Measurements from ENCODE around the gene OR5AN1.
"Not testable (repeated sequence)": the region's sequence is repeated elsewhere in the genome, so short reads cannot be mapped to it uniquely, and the experiment has no call there.

The OR5AN1 gene, protein sequence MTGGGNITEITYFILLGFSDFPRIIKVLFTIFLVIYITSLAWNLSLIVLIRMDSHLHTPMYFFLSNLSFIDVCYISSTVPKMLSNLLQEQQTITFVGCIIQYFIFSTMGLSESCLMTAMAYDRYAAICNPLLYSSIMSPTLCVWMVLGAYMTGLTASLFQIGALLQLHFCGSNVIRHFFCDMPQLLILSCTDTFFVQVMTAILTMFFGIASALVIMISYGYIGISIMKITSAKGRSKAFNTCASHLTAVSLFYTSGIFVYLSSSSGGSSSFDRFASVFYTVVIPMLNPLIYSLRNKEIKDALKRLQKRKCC

GRCh38 chr11:59358595-59358994 lies at the start of gene OR5AN1:
TSS of gene OR5AN1 (plus strand) at chr11:59358895. CDS start at chr11:59364459, 5,564 bp downstream.
- DNase-seq, result no peak

GRCh38 chr11:59335001-59335400 lies 23.7 kb upstream of the OR5AN1 start:
- DNase-seq, result no peak

GRCh38 chr11:59336176-59336575 lies 22.5 kb upstream of the OR5AN1 start:
- DNase-seq, result no peak

- DNase-seq, result no peak
Observed at GRCh38 chr11:59336931-59337330, 21.8 kb upstream of the OR5AN1 start.

- DNase-seq, result not testable (repeated sequence)
Observed at GRCh38 chr11:59349657-59350056, 9.0 kb upstream of the OR5AN1 start.

- no peak for DNase-seq
Observed at GRCh38 chr11:59355226-59355625, 3.5 kb upstream of the OR5AN1 start.

GRCh38 chr11:59356561-59356960 lies 2.1 kb upstream of the OR5AN1 start:
- DNase-seq, result no peak

DNA sequence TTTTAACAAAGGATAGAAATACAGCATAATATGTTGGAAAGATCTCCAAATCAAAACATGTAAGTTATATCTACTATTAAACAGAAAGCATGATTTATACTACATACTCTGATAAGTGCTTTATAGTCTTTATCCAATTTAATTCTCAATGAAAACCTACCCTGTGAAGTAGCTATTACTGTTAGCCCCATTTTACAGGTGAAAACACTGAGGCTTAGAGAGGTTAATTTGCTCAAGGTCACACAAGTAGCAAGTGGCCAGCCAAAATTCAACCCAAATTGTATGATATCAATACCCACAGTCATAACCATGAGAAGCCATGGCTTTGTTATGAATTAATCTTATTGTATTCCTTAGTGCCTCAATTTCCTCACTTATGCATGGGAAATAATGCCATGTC lies 675 bp upstream of the OR5AN1 start:
- no peak for DNase-seq

- DNase-seq, result no peak
Observed at GRCh38 chr11:59365232-59366018, 6.7 kb downstream of the OR5AN1 start.

DNA sequence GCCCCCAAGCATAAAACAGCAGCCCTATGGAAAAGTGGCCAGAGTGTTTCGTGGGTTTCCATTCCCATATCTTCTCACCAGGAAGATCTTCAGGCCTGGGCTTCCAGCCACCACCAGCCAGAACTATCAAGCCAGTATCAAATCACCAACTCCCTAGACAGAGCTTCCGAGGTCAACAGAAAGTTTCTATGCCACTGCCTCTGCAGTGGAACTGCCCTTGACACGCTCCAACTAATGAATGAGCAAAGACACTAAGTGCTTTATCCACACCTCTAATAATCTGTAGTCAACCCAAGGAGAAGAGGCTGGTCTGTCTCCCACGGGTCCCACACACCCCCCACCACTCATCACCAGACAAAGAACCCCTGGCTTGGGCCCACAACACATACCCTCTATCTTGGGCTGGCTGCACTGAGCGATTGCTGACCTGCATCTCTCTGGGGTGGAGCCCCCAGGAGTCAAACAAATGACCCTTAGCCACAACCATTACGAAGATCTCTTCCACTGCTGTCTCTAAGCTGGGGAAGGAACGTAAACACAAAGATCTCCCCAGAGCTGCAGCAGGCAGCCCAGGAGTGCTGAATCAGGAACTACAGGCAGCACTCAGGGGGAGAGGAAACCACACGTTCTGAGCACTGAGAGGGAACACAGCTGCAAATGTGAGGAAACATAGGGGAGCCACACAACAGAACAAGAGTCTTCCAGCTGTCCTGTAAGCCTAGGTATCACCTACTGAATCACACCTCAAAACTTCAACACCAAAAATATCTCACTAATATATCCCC lies 9.7 kb downstream of the OR5AN1 start:
- no peak for DNase-seq

DNA sequence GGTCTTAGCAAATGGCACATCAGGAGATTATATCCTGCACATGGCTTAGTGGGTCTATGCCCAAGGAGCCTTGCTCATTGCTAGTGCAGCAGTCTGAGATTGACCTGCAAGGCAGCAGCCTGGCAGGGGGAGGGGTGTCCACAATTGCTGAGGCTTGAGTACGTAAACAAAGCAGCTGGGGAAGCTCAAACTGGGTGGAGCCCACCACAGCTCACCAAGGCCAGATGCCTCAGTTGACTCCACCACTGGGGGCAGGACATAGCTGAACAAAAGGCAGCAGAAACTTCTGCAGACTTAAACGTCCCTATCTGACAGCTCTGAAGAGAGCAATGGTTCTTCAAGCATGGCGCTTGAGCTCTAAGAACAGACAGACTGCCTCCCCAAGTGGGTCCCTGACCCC lies 13.6 kb downstream of the OR5AN1 start:
- not testable (repeated sequence) for DNase-seq

DNA sequence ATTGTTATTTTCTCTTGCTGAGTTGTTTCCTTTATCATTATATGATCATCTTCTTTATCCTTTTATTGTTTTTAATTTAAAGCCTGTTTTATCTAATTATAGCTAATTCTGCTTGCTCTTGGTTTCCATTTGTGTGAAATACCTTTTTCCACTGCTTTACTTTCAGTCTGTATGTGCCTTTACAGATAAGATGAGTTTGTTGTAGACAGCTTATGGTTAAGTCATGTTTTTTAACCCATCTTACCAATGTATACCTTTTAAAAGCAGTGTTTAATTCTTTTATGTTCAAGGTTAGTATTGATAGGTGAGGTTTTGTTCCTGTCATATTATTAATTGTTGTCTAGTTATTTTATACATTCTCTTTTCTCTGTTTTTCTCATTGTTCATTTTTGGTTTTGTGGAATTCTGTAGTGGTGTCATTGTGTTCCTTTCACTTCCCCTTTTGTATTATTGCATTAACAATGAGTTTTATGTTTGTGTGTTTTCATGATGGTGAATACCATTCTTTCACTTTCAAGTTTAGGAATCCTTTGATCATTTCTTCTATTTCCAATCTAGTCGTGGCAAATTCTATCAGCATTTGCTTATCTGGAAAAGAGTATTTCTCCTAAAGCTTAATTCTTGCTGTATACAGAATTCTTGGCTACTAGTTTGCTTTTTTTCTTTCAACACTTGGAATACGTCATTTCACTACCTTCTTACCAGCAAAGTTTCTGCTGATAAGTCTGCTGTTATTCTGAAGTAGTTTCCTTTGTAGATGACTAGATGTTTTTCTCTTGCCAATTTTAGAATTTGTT lies 21.8 kb downstream of the OR5AN1 start:
- DNase-seq, result no peak

DNA sequence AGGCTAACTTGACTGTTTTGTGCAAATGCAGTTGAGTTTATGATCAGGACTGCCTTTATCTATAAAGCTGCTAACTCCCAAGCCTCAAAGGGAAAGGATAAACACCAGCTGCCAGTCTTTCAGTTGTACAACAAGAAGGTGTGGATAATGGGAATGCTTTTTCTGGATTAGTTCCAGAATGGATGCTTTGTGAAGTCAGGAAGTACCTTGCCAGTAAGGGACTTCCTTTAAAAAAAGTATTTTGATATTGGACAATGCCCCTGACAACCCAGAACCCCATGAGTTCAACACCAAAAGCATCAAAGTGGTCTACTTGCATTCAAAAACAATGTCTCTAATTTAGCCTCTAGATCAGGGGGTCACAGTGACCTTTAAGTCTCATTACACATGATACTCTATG lies 35.5 kb downstream of the OR5AN1 start:
- no peak for DNase-seq

DNA sequence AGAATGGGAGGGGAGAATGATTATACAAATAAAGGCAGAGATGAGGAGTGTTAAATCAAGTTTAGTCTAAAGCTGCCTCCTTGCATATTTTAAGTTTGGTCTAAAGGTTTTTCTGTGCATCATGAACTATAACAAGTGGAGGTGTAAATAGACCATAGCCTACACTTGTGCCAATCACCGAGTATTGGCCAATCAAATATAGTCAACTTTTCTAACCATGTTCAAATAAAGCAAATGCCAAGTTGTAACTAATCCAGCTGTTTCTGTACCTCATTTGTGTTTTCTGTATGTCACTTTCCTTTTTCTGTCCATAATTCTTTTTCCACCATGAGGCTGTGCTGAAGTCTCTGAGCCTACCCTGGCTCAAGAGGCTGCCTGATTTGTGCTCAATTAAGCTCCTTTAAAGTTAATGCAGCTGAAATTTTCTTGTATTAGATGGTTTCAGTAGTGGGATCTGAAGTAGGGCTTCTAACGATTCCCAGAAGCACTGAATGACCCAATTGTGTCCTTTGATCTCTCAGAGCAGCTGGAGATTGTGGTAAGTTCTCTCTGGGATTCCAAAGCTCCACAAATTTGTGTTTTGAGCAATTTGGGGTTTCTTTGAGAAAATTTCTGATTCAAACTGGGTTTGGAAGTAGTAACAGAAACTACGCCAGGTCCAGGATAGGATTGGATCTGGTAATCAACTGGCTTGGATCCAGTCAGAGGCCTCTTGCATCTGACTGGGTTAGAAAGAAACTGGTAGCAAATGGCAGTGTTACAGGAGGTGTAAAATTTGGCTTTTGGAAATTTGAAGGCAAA lies 42.0 kb downstream of the OR5AN1 start:
- no peak for DNase-seq

- DNase-seq, result no peak
Observed at GRCh38 chr11:59401262-59401552, 42.5 kb downstream of the OR5AN1 start.

DNA sequence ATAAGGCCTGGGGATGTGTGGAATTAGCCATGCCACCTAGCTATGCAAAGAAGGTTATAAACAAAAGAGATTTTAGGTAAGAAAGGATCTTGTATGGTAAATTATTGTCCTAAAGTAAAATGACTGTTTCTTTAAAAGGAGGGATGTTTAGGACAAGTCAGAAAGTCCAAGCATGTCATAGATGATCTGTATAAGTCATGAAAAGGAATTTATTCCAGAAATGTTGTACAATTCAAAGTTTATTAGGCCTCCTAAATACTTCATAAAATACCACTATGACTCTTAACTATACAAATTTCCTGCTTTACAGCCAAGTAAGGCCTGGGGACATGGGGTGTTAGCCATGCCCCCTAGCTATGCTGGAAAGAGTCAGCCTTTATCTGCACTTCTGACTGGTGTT lies 44.9 kb downstream of the OR5AN1 start:
- no peak for DNase-seq

GRCh38 chr11:59413646-59414045 lies 55.0 kb downstream of the OR5AN1 start:
- DNase-seq, result no peak

GRCh38 chr11:59415111-59415510 lies 56.4 kb downstream of the OR5AN1 start:
- no peak for DNase-seq

DNA sequence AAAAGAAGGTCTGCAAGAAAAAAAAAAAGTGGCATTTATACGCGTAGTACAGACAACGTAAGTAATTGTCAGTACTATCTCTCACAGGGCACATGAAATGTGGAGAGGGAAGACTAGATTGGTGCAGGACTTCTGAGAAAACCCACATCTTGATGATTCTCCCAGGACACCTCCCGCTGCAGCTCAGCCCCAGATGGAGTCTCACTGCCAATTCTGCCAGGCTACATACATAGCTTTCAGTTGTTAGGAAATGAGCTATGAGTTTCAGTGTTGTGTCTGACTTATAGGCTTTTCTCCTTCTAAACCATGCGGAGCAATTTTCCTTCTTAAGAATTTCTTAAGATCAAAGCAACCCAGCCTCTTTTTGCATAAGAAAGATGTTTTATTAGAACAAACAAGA lies 57.9 kb downstream of the OR5AN1 start:
- DNase-seq, result no peak

- DNase-seq, result no peak
Observed at GRCh38 chr11:59417023-59417422, 58.3 kb downstream of the OR5AN1 start.

GRCh38 chr11:59418156-59418555 lies 59.5 kb downstream of the OR5AN1 start:
- no peak for DNase-seq
